Vagina (tissue), 2 donors: ENCODE results near the gene C1QA.

Experiments
- POLR2A ChIP-seq, 2 donors: fragments of 450-650 bp; IDR thresholded peaks; one replicate each; pipeline ENCODE4 v1.6.1; 2017; ENCODE audit warnings: antibody characterized with exemption in 2 of 2, mild to moderate bottlenecking in 2 of 2, moderate library complexity in 2 of 2
- POLR2AphosphoS5 ChIP-seq, 2 donors: sonication (generic); formaldehyde crosslinking; IDR thresholded peaks; one replicate each; pipeline ENCODE4 v1.9.0; 2017; ENCODE audit warnings: antibody characterized with exemption in 2 of 2, mild to moderate bottlenecking in 2 of 2, low read depth in 1 of 2; ENCODE audit not compliant: insufficient read depth in 1 of 2
- TF ChIP-seq, protein P1 (sequence below), 3 experiments: fragments of 450-650 bp in 2 of 3; fragments of 200-600 bp in 1 of 3; sonication (generic) in 1 of 3; IDR thresholded peaks; one replicate each; pipeline ENCODE4 v1.5.1; 2017 to 2019; ENCODE audit warnings: antibody characterized with exemption in 3 of 3, mild to moderate bottlenecking in 2 of 3, moderate library complexity in 2 of 3

DNA sequence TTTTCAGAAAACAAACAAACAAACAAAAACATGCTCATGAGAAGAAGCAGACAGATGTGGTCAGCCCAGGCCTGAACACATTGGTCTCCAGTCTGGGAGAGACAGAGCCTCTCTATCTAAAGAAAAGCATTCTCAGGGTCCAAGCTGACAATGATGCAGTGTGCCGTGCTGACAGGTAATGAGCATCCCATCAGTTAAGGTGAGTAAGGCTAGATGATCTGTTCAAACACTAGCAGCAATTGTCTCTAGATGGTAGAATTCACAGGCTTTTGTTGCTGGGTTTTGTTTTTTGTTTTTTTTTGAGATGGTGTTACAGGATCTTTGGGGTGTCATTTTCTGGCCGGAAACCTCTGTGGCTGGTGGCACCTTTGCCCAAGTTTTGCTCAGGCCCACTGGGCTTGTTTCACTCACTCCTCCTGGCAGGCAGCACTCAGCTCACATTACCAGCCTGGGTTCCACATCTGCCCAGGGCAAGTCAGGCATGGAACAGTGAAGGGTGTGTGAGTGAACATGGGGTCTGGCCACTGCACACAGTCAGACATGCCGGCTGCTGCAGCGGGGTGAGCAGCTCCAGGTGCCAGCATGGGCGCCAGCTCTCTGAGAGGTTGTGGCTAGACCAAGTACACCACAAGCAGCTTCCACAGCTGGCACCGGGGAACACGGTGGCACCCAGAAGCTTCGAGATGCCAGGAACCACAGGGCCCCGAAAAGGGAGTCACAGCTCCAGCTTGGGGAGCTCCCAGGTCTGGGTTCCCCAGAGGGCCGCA, 2.5 kb upstream of the C1QA start:
- TF ChIP-seq POLR2AphosphoS5 (IDR thresholded peaks at IDR 0.05; ENCODE audit: insufficient read depth in 1 of 2, low read depth in 1 of 2) = no peak
- no peak for TF ChIP-seq POLR2A (IDR thresholded peaks at IDR 0.05)
- TF ChIP-seq, protein P1, sequence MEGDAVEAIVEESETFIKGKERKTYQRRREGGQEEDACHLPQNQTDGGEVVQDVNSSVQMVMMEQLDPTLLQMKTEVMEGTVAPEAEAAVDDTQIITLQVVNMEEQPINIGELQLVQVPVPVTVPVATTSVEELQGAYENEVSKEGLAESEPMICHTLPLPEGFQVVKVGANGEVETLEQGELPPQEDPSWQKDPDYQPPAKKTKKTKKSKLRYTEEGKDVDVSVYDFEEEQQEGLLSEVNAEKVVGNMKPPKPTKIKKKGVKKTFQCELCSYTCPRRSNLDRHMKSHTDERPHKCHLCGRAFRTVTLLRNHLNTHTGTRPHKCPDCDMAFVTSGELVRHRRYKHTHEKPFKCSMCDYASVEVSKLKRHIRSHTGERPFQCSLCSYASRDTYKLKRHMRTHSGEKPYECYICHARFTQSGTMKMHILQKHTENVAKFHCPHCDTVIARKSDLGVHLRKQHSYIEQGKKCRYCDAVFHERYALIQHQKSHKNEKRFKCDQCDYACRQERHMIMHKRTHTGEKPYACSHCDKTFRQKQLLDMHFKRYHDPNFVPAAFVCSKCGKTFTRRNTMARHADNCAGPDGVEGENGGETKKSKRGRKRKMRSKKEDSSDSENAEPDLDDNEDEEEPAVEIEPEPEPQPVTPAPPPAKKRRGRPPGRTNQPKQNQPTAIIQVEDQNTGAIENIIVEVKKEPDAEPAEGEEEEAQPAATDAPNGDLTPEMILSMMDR (IDR thresholded peaks at IDR 0.05) = no peak
